Activated B cell treated with CpG ODN at 0.5 μM for 24 hours (primary cell): ENCODE results near the gene KRT9. TPM values are rescaled to one million over a fixed set of nuclear protein-coding genes. Genes with fewer than 3 reads are reported as not detected.
"Not testable (repeated sequence)": the region's sequence is repeated elsewhere in the genome, so short reads cannot be mapped to it uniquely, and the experiment has no call there.

Experiments
- ATAC-seq: fragments of 200-7000 bp; cut with Tn5 transposase; one replicate; pipeline ENCODE4 v1.10.0; 2021; ENCODE audit warnings: low read depth, mild to moderate bottlenecking, moderate library complexity
- CTCF ChIA-PET: fragments of 350-600 bp; sonication (Branson Sonifier 250); formaldehyde crosslinking; loops from one replicate; lab custom pipeline; 2021; ENCODE audit warnings: antibody characterized with exemption; lab: Charles Lee
- POLR2A ChIA-PET: fragments of 350-600 bp; sonication (Branson Sonifier 250); formaldehyde crosslinking; loops from one replicate; lab custom pipeline; 2021; ENCODE audit warnings: antibody characterized with exemption; lab: Charles Lee
- DNase-seq: peaks from one replicate; pipeline ENCODE4 v3.0.0; 2022
- H3K27ac Mint-ChIP-seq: one replicate; pipeline ENCODE4 v1.8.0; 2020; ENCODE audit warnings: mixed read lengths
- H3K27me3 Mint-ChIP-seq: one replicate; pipeline ENCODE4 v1.8.0; 2021; ENCODE audit warnings: mixed read lengths
- H3K36me3 Mint-ChIP-seq: one replicate; pipeline ENCODE4 v1.8.0; 2021; ENCODE audit warnings: low read depth, mixed read lengths
- H3K4me1 Mint-ChIP-seq: one replicate; pipeline ENCODE4 v1.8.0; 2021; ENCODE audit warnings: mixed read lengths
- H3K4me3 Mint-ChIP-seq: one replicate; pipeline ENCODE4 v1.8.0; 2020; ENCODE audit warnings: mild to moderate bottlenecking, mixed read lengths
- H3K9me3 Mint-ChIP-seq: one replicate; pipeline ENCODE4 v1.8.0; 2020; ENCODE audit warnings: mixed read lengths
- CTCF ChIP-seq: fragments of 200-600 bp; IDR thresholded peaks from one replicate; pipeline ENCODE4 v1.8.0; 2022; ENCODE audit warnings: antibody characterized with exemption, mild to moderate bottlenecking
- intact Hi-C: fragments of 100-400 bp; cut with micrococcal nuclease; formaldehyde crosslinking; loops from one replicate; pipeline ENCODE4 v1.15.1; 2024
- total RNA-seq: library from RNA; stranded (reverse); gene quantifications from 2 replicates; pipeline ENCODE4 v1.2.3, GENCODE V29; 2022

KRT9 gene
- total RNA-seq, 1 donor from 2014 or later: not detected

DNA sequence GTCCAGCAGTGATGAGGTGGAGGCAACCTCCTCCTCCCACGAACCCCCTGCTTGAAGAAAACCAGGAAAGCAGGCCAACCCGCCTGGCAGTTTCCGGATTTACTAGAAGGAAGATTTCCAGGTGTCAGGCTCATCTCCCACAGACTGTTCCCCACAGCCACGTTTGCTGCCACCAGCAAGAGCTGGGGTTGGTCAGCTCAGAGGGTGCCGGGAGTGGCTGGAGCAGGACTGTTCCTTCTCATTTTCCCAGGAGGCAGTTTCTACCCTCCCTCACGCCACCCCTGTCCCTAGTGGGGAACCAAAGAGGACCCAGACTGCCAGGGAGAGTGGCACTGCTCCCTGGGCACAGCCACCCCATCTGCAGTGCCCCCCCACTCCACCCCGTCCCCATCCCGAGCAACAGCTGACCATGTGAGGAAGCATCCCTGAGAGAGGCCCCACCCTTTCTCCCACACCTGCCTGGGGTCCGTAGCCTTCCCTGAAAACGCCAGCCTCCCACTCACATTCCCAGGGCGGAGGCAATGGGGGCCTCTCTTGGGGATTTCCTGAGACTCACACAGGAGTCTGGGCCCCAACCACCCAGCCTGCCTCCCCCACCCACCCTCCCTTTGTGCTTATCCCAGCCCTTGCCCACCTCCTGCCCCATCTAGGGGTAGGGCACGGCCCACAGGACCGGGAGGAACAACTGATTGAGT, 46.6 kb upstream of the KRT9 start:
- DNase-seq: no peak
- TF ChIP-seq CTCF: no peak
- Mint-ChIP-seq H3K4me1 (no peaks in the 10 kb centered on the region), H3K9me3 (no peaks in the 10 kb centered on the region), H3K36me3 (no peaks in the 10 kb centered on the region), H3K27me3 (peaks cover 11% of the 10 kb centered on the region), H3K27ac (no peak overlapping the region), H3K4me3 (no peak overlapping the region)
- no peak for ATAC-seq
- ChIA-PET POLR2A (no interaction called here), CTCF (no interaction called here)
- intact Hi-C loops: no loop called here

- Mint-ChIP-seq H3K4me1 (no peaks in the 10 kb centered on the region), H3K9me3 (no peaks in the 10 kb centered on the region), H3K4me3 (no peak overlapping the region), H3K36me3 (no peaks in the 10 kb centered on the region), H3K27ac (no peak overlapping the region), H3K27me3 (peaks cover 11% of the 10 kb centered on the region)
- intact Hi-C loops: no loop called here
- ATAC-seq (no peak), DNase-seq (no peak)
- no peak for TF ChIP-seq CTCF
- CTCF ChIA-PET: no interaction called here
- POLR2A ChIA-PET: no interaction called here
Observed at GRCh38 chr17:41617698-41618097, 45.8 kb upstream of the KRT9 start.

- H3K36me3 Mint-ChIP-seq: no peaks in the 10 kb centered on the region
- TF ChIP-seq CTCF: no peak
- H3K9me3 Mint-ChIP-seq: no peaks in the 10 kb centered on the region
- DNase-seq: no peak
- ChIA-PET POLR2A (no interaction called here), CTCF (no interaction called here)
- no peak for ATAC-seq
- H3K27ac Mint-ChIP-seq: no peak overlapping the region
- no peak overlapping the region for H3K4me3 Mint-ChIP-seq
- H3K4me1 Mint-ChIP-seq: no peaks in the 10 kb centered on the region
- peaks cover 11% of the 10 kb centered on the region for H3K27me3 Mint-ChIP-seq
- intact Hi-C loops: no loop called here
Observed at GRCh38 chr17:41617136-41617535, 45.3 kb upstream of the KRT9 start.

DNA sequence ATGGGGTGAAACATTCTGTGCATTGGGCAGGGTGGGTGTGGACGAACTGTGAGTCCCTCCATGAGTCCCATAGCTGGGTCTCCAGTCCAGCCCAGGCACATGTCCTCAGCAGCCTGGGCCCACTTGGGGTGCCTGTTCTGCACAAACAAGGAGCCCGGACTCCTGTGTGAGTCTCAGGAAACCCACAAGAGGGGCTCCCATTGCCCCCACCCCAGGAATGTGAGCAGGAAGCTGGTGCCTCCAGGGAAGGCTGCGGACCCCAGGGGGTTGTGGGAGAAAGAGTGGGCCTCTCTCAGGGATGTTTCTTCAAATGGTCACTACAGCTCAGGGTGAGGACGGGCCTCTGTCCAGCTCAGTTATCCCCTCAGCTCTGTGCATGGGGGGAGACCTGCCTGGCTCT, 44.6 kb upstream of the KRT9 start:
- H3K36me3 Mint-ChIP-seq, H3K4me3 Mint-ChIP-seq: not testable (repeated sequence)

GRCh38 chr17:41615454-41615853, 43.6 kb upstream of the KRT9 start:
- TF ChIP-seq CTCF: no peak
- DNase-seq (no peak), ATAC-seq (no peak)
- Mint-ChIP-seq H3K36me3 (no peaks in the 10 kb centered on the region), H3K27me3 (peaks cover 11% of the 10 kb centered on the region), H3K9me3 (no peaks in the 10 kb centered on the region), H3K4me1 (no peaks in the 10 kb centered on the region), H3K27ac (no peak overlapping the region), H3K4me3 (no peak overlapping the region)
- intact Hi-C loops: no loop called here
- ChIA-PET CTCF (no interaction called here), POLR2A (no interaction called here)

More for the DNA sequence above, 44.6 kb upstream of the KRT9 start:
- ATAC-seq, H3K27me3 Mint-ChIP-seq, POLR2A ChIA-PET, DNase-seq, H3K27ac Mint-ChIP-seq, H3K4me1 Mint-ChIP-seq, H3K9me3 Mint-ChIP-seq, CTCF ChIA-PET, intact Hi-C loops: not testable (repeated sequence)

DNA sequence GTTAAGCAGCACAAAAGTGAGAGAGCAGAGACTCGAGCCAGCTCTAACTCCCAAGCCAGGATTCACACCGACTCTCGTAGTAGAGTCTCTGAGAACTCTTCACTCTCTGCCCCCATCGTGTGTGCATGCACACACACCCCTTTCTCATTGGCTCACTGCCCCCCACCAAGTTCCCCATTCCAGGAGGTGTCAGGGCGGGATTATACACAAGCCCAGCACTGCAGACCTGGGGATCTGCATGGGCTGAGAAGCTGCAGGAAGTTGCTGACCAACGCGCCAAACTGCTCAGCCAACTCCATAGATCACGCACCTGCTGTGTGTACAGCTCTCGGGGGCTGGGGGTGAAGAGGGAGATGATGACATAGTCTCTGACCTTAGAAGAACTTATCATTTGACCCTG, 42.9 kb upstream of the KRT9 start:
- POLR2A ChIA-PET, H3K27ac Mint-ChIP-seq, H3K36me3 Mint-ChIP-seq, H3K4me1 Mint-ChIP-seq, CTCF ChIA-PET, intact Hi-C loops, DNase-seq, H3K4me3 Mint-ChIP-seq, H3K9me3 Mint-ChIP-seq, ATAC-seq: not testable (repeated sequence)
- peaks cover 12% of the 10 kb centered on the region for H3K27me3 Mint-ChIP-seq
